Pancreas (tissue), 10 donors: Measurements from ENCODE around the gene RMDN3. TPM values are rescaled to one million over a fixed set of nuclear protein-coding genes. Genes with fewer than 3 reads are reported as not detected.

Source experiments
- ATAC-seq, 4 donors: fragments of 200-7000 bp; cut with Tn5 transposase; one replicate each; pipeline versions ENCODE4 v1.8.0 to v1.9.1; 2020; ENCODE audit warnings: mild to moderate bottlenecking in 4 of 4, moderate library complexity in 4 of 4
- DNase-seq, 6 donors: peaks; one replicate each; pipeline ENCODE4 v3.0.0-alpha.2; 2020
- FAIRE-seq: peaks from 2 replicates; lab custom pipeline; 2012; peaks lifted over from hg19 to GRCh38; lab: Jason Lieb, UNC
- H3K27ac ChIP-seq, 4 donors: fragments of 200-600 bp; sonication (generic); 1 replicate in 3 of 4; 2 replicates in 1 of 4; pipeline versions ENCODE4 v1.5.0 to v1.8.0; 2020
- H3K27me3 ChIP-seq, 4 donors: fragments of 200-600 bp; one replicate each; pipeline ENCODE4 v1.8.0; 2021
- H3K36me3 ChIP-seq, 3 donors: fragments of 200-600 bp; sonication (generic) in 1 of 3; one replicate each; pipeline versions ENCODE4 v1.5.0 to v1.8.0; 2020 to 2021
- H3K4me1 ChIP-seq, 3 donors: fragments of 200-600 bp; one replicate each; pipeline ENCODE4 v1.8.0; 2021
- H3K4me3 ChIP-seq, 4 donors: fragments of 200-600 bp; sonication (generic) in 2 of 4; one replicate each; pipeline versions ENCODE4 v1.5.0 to v1.8.0; 2020 to 2021
- H3K9me3 ChIP-seq, 4 donors: fragments of 200-600 bp; one replicate each; pipeline ENCODE4 v1.8.0; 2021
- CTCF ChIP-seq, 4 donors: fragments of 200-600 bp; sonication (generic) in 3 of 4; IDR thresholded peaks; one replicate each; pipeline versions ENCODE4 v1.5.0 to v1.8.0; 2021; ENCODE audit warnings: antibody characterized with exemption in 4 of 4
- WGBS, 2 donors: extraction: QIAGEN DNeasy Blood & Tissue Kit; methylation state at CpG; one replicate each; pipeline ENCODE4 v1.1.7; 2013; 5-methylcytosine and 5-hydroxymethylcytosine counted together
- intact Hi-C, 3 donors: fragments of 100-400 bp; cut with DNase I; formaldehyde crosslinking; loops; one replicate each; pipeline versions ENCODE4 v1.11.1 to v1.14.2; 2022
- polyA plus RNA-seq, 2 donors: library from polyadenylated mRNA; stranded (reverse); fragments of 200-250 nt; gene quantifications; one replicate each; pipeline ENCODE4 v1.2.3, GENCODE V29; 2013
- total RNA-seq, 6 donors: library from RNA; stranded (reverse); fragmentation: NEBNext Ultra II Directional in 4 of 6; extraction: Animal tissue kit (Norgen Biotek cat#: 25700) in 4 of 6; gene quantifications; one replicate each; pipeline versions ENCODE4 v1.2.1 to v1.2.4, GENCODE V29; 2021 to 2023
- donor health status: healthy with polysubstance abuse.
- donor health status: DM: no; HTN: no; CAD: no; lungs with moderate emphysema.
- donor health status: DM: no; HTN: no; CAD: no.
- donor health status: control.
- donor health status: control.
- donor health status: Bipolar disorder and iron deficiency.
- donor health status: DM: yes; HTN: yes; CAD: no.
- donor health status: DM: no; HTN: no; CAD: no.
- donor health status: DM: no; HTN: no; CAD: no.
- donor health status: DM: yes; HTN: yes; CAD: no.

Gene RMDN3
- total and polyA plus RNA-seq, 8 donors, result 11.9 to 21.3 (median 17.2) TPM

GRCh38 chr15:40722934-40723333 is 32.1 kb downstream of the RMDN3 start:
- intact Hi-C loops, result no loop called here

GRCh38 chr15:40722354-40722753 is 32.7 kb downstream of the RMDN3 start:
- no peaks in the 10 kb centered on the region for H3K36me3 ChIP-seq
- H3K9me3 ChIP-seq, result no peaks in the 10 kb centered on the region
- no peaks in the 10 kb centered on the region for H3K4me1 ChIP-seq
- no peak for ATAC-seq
- DNase-seq, result no peak
- WGBS, 2 donors, result 80 to 90% methylated on average over 4 of the region's 4 CpGs
- intact Hi-C loops, result no loop called here
- H3K27ac ChIP-seq, result no peak overlapping the region
- no peak for FAIRE-seq
- no peaks in the 10 kb centered on the region for H3K27me3 ChIP-seq
- TF ChIP-seq CTCF (IDR thresholded peaks at IDR 0.05), result no peak
- no peak overlapping the region for H3K4me3 ChIP-seq

More at GRCh38 chr15:40722934-40723333, 32.1 kb downstream of the RMDN3 start:
- Histone ChIP-seq H3K4me3 (no peak overlapping the region), H3K27me3 (no peaks in the 10 kb centered on the region), H3K27ac (no peak overlapping the region), H3K9me3 (no peaks in the 10 kb centered on the region), H3K4me1 (no peaks in the 10 kb centered on the region), H3K36me3 (no peaks in the 10 kb centered on the region)
- TF ChIP-seq CTCF (IDR thresholded peaks at IDR 0.05), result no peak
- no peak for FAIRE-seq
- no peak for DNase-seq
- whole genome bisulfite sequencing, 2 donors, result 73 to 88% methylated on average over 2 of the region's 2 CpGs
- ATAC-seq, result no peak

- H3K27me3 ChIP-seq, result no peaks in the 10 kb centered on the region
- no peak for ATAC-seq
- H3K36me3 ChIP-seq, result no peaks in the 10 kb centered on the region
- H3K4me3 ChIP-seq, result no peak overlapping the region
- no peak for DNase-seq
- H3K4me1 ChIP-seq, result no peaks in the 10 kb centered on the region
- intact Hi-C loops, result no loop called here
- 89 to 94% methylated on average over 1 of the region's 1 CpG for WGBS, 2 donors
- no peaks in the 10 kb centered on the region for H3K9me3 ChIP-seq
- no peak for TF ChIP-seq CTCF (IDR thresholded peaks at IDR 0.05)
- no peak overlapping the region for H3K27ac ChIP-seq
- FAIRE-seq, result no peak
Observed at GRCh38 chr15:40721701-40722100, 33.4 kb downstream of the RMDN3 start.

GRCh38 chr15:40716165-40716564 is 38.9 kb downstream of the RMDN3 start:
- 89 to 94% methylated on average over 6 of the region's 6 CpGs for WGBS, 2 donors
- no peak for DNase-seq
- Histone ChIP-seq H3K36me3 (no peaks in the 10 kb centered on the region), H3K4me1 (no peaks in the 10 kb centered on the region), H3K4me3 (no peak overlapping the region), H3K27me3 (no peaks in the 10 kb centered on the region), H3K27ac (no peak overlapping the region), H3K9me3 (no peaks in the 10 kb centered on the region)
- no peak for ATAC-seq
- TF ChIP-seq CTCF (IDR thresholded peaks at IDR 0.05), result no peak
- intact Hi-C loops, result no loop called here
- no peak for FAIRE-seq

GRCh38 chr15:40714144-40714543 is 40.9 kb downstream of the RMDN3 start:
- DNase-seq, result no peak
- no peaks in the 10 kb centered on the region for H3K9me3 ChIP-seq
- TF ChIP-seq CTCF (IDR thresholded peaks at IDR 0.05), result no peak
- WGBS, 2 donors, result 36 to 38% methylated on average over 2 of the region's 2 CpGs
- H3K27me3 ChIP-seq, result no peaks in the 10 kb centered on the region
- no peak overlapping the region for H3K27ac ChIP-seq
- H3K4me3 ChIP-seq, result no peak overlapping the region
- H3K36me3 ChIP-seq, result no peaks in the 10 kb centered on the region
- intact Hi-C loops, result no loop called here
- no peaks in the 10 kb centered on the region for H3K4me1 ChIP-seq
- FAIRE-seq, result no peak
- ATAC-seq, result no peak
